ENCODE data around the gene EXOC4. TPM values are rescaled to one million over a fixed set of nuclear protein-coding genes. Genes with fewer than 3 reads are reported as not detected.

Gene EXOC4
- total and polyA plus RNA-seq, 4 donors, result 47.5 to 100 (median 72.3) TPM

- no peak for DNase-seq (ENCODE audit: low read depth in 4 of 6, low spot score in 6 of 6)
- Histone ChIP-seq H3K4me3 (ENCODE audit: low read depth, low read length) (no peak overlapping the region), H3K9me3 (ENCODE audit: control insufficient read depth, insufficient read depth, low read length) (no peaks in the 10 kb centered on the region), H3K27me3 (ENCODE audit: control insufficient read depth, insufficient read depth, low read length) (no peaks in the 10 kb centered on the region), H3K27ac (ENCODE audit: low read depth, low read length) (no peak overlapping the region), H3K36me3 (ENCODE audit: control insufficient read depth, insufficient read depth, low read length) (no peaks in the 10 kb centered on the region), H3K4me1 (ENCODE audit: control insufficient read depth, insufficient read depth, low read length) (no peaks in the 10 kb centered on the region)
- no CpG with 5 or more reads among the region's 1 CpG for WGBS (ENCODE audit: insufficient coverage)
Observed at GRCh38 chr7:133706016-133706415, 453.1 kb downstream of the EXOC4 start.

DNA sequence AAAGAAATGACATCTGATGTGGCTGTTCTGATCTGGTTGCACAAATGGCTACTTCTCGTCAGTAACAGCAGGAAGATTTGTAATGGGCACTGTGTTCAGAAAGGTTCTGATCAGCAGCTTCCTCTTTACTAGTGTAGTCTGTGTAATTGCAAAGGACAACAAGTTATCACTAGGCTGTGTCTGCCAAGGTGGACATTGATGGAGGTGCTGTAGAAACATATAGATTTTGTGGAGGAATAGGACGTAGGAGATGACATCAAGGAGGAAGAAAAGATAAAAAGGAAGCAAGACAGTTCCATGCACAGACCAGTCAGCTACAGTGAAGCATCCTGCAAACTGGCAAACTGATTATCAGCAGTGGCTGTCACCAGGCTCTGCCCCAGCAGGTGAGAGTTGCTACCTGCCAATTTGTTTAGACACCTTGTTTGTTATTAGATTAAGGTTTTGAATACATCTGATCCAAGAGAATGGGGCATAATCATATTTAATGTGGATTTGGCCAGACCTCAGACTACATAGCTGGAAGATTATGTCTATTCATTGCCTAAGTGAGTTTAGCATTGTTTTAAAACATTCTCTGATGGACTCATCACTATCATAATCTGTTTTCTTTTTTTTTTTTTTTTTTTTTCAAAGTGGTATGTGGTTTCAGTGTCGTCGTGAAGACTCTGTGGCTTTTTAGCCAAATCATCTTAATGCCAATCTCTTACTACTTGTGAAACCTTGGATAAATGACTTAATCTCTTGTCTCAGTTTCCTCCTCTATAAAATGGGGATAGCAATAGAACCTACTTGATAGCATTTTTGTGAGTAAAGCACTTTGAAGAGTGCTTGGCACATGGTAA lies 456.4 kb downstream of the EXOC4 start:
- no peak overlapping the region for H3K4me3 ChIP-seq (ENCODE audit: low read depth, low read length)
- no peaks in the 10 kb centered on the region for H3K4me1 ChIP-seq (ENCODE audit: control insufficient read depth, insufficient read depth, low read length)
- no peak overlapping the region for H3K27ac ChIP-seq (ENCODE audit: low read depth, low read length)
- DNase-seq (ENCODE audit: low read depth in 4 of 6, low spot score in 6 of 6), result no peak
- no peaks in the 10 kb centered on the region for H3K36me3 ChIP-seq (ENCODE audit: control insufficient read depth, insufficient read depth, low read length)
- no peaks in the 10 kb centered on the region for H3K9me3 ChIP-seq (ENCODE audit: control insufficient read depth, insufficient read depth, low read length)
- WGBS (ENCODE audit: insufficient coverage), result 100% methylated on average over 1 of the region's 4 CpGs
- no peaks in the 10 kb centered on the region for H3K27me3 ChIP-seq (ENCODE audit: control insufficient read depth, insufficient read depth, low read length)

DNA sequence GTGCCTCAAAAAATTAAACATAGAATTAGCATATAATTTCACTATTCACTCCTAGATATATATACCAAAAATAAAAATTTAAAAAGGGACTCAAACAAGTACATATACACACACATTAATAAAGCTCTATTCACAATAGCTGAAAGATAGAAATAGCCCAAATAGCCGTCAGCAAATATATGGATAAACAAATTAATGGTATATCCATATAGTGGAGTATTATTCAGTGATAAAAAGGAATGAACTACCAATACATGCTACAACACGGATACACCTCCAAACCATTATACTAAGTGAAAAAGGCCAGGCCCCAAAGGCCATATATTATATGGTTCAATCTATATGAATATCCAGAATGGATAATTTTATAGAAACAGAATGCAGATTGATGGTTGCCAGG lies 459.7 kb downstream of the EXOC4 start:
- Histone ChIP-seq H3K9me3 (ENCODE audit: control insufficient read depth, insufficient read depth, low read length) (no peaks in the 10 kb centered on the region), H3K4me3 (ENCODE audit: low read depth, low read length) (no peak overlapping the region), H3K27me3 (ENCODE audit: control insufficient read depth, insufficient read depth, low read length) (no peaks in the 10 kb centered on the region), H3K36me3 (ENCODE audit: control insufficient read depth, insufficient read depth, low read length) (no peaks in the 10 kb centered on the region), H3K4me1 (ENCODE audit: control insufficient read depth, insufficient read depth, low read length) (no peaks in the 10 kb centered on the region), H3K27ac (ENCODE audit: low read depth, low read length) (no peak overlapping the region)
- WGBS (ENCODE audit: insufficient coverage), result no CpG with 5 or more reads among the region's 2 CpGs
- DNase-seq (ENCODE audit: low read depth in 4 of 6, low spot score in 6 of 6), result no peak

GRCh38 chr7:133714654-133715053 lies 461.8 kb downstream of the EXOC4 start:
- no peak for DNase-seq (ENCODE audit: low read depth in 4 of 6, low spot score in 6 of 6)
- Histone ChIP-seq H3K4me1 (ENCODE audit: control insufficient read depth, insufficient read depth, low read length) (no peaks in the 10 kb centered on the region), H3K36me3 (ENCODE audit: control insufficient read depth, insufficient read depth, low read length) (no peaks in the 10 kb centered on the region), H3K27ac (ENCODE audit: low read depth, low read length) (no peak overlapping the region), H3K9me3 (ENCODE audit: control insufficient read depth, insufficient read depth, low read length) (no peaks in the 10 kb centered on the region), H3K4me3 (ENCODE audit: low read depth, low read length) (no peak overlapping the region), H3K27me3 (ENCODE audit: control insufficient read depth, insufficient read depth, low read length) (no peaks in the 10 kb centered on the region)
- no CpG with 5 or more reads among the region's 3 CpGs for whole genome bisulfite sequencing (ENCODE audit: insufficient coverage)

DNA sequence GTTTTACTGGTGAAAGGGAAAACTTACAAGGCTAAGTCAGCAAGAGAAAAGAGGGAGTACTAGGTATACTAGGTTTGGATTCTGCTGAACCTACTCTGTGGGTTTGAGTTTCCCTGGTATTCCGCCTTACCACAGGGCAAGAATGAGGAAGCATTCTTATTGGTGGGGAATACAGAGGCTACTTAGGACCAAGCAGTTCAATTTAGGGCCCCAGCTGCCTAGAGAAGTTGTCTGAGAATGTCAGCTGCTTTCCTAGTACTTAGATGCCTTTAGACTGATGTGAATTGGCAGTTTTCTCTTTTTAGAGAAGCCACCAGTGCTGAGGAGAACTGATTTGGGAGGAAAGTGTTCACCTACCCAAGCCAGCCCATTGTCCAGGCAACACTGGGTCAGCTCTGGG lies 465.3 kb downstream of the EXOC4 start:
- Histone ChIP-seq H3K27me3 (ENCODE audit: control insufficient read depth, insufficient read depth, low read length) (no peaks in the 10 kb centered on the region), H3K36me3 (ENCODE audit: control insufficient read depth, insufficient read depth, low read length) (no peaks in the 10 kb centered on the region), H3K27ac (ENCODE audit: low read depth, low read length) (no peak overlapping the region), H3K9me3 (ENCODE audit: control insufficient read depth, insufficient read depth, low read length) (no peaks in the 10 kb centered on the region), H3K4me1 (ENCODE audit: control insufficient read depth, insufficient read depth, low read length) (no peaks in the 10 kb centered on the region), H3K4me3 (ENCODE audit: low read depth, low read length) (no peak overlapping the region)
- WGBS (ENCODE audit: insufficient coverage), result 100% methylated on average over 1 of the region's 1 CpG
- DNase-seq (ENCODE audit: low read depth in 4 of 6, low spot score in 6 of 6), result no peak

DNA sequence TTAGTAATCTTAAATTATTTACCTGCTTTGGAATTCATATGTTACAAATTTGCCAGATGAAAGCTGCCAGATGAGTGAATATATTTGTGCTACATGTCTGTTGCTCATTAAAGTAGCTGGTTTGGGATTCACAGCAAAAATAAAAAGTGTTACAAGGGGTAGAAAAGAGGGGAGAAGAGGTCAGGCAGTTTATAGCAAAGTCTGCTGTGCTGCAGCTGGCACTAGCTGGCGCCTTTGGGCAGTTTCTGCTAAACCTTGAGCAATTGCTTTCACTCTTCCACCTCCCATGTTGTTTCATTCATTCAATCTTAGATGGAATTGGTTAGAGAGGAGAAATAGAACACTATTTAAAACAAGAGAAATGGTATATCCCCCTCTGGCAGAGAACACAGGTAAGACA lies 470.2 kb downstream of the EXOC4 start:
- Histone ChIP-seq H3K27ac (ENCODE audit: low read depth, low read length) (no peak overlapping the region), H3K9me3 (ENCODE audit: control insufficient read depth, insufficient read depth, low read length) (no peaks in the 10 kb centered on the region), H3K27me3 (ENCODE audit: control insufficient read depth, insufficient read depth, low read length) (no peaks in the 10 kb centered on the region), H3K36me3 (ENCODE audit: control insufficient read depth, insufficient read depth, low read length) (no peaks in the 10 kb centered on the region), H3K4me3 (ENCODE audit: low read depth, low read length) (no peak overlapping the region), H3K4me1 (ENCODE audit: control insufficient read depth, insufficient read depth, low read length) (no peaks in the 10 kb centered on the region)
- WGBS (ENCODE audit: insufficient coverage), result no CpG with 5 or more reads among the region's 1 CpG
- no peak for DNase-seq (ENCODE audit: low read depth in 4 of 6, low spot score in 6 of 6)

DNA sequence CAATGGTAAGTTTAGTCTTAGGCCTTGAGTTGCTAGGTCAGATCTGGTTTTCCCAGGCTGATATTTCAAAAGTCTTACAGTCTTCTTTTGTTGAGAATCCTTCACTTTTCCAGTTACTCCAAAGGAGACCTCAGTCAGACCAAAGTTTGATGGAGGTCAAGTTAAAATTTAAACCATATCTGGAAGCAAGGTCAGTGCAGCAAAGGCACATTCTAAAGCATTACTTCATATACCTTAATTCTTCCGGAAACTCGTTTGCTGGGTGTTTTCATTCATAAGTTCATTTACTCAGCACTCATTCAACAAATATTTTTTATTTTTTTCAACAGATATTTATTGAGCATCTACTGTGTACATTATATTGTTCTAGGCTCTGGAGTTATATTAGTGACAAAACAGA lies 471.3 kb downstream of the EXOC4 start:
- WGBS (ENCODE audit: insufficient coverage), result no CpG with 5 or more reads among the region's 2 CpGs
- no peak overlapping the region for H3K4me3 ChIP-seq (ENCODE audit: low read depth, low read length)
- no peaks in the 10 kb centered on the region for H3K36me3 ChIP-seq (ENCODE audit: control insufficient read depth, insufficient read depth, low read length)
- H3K27ac ChIP-seq (ENCODE audit: low read depth, low read length), result no peak overlapping the region
- DNase-seq (ENCODE audit: low read depth in 4 of 6, low spot score in 6 of 6), result no peak
- H3K27me3 ChIP-seq (ENCODE audit: control insufficient read depth, insufficient read depth, low read length), result no peaks in the 10 kb centered on the region
- no peaks in the 10 kb centered on the region for H3K9me3 ChIP-seq (ENCODE audit: control insufficient read depth, insufficient read depth, low read length)
- no peaks in the 10 kb centered on the region for H3K4me1 ChIP-seq (ENCODE audit: control insufficient read depth, insufficient read depth, low read length)

GRCh38 chr7:133724694-133725093 lies 471.8 kb downstream of the EXOC4 start:
- Histone ChIP-seq H3K36me3 (ENCODE audit: control insufficient read depth, insufficient read depth, low read length) (no peaks in the 10 kb centered on the region), H3K4me1 (ENCODE audit: control insufficient read depth, insufficient read depth, low read length) (no peaks in the 10 kb centered on the region), H3K9me3 (ENCODE audit: control insufficient read depth, insufficient read depth, low read length) (no peaks in the 10 kb centered on the region), H3K4me3 (ENCODE audit: low read depth, low read length) (no peak overlapping the region), H3K27me3 (ENCODE audit: control insufficient read depth, insufficient read depth, low read length) (no peaks in the 10 kb centered on the region), H3K27ac (ENCODE audit: low read depth, low read length) (no peak overlapping the region)
- 100% methylated on average over 3 of the region's 3 CpGs for WGBS (ENCODE audit: insufficient coverage)
- no peak for DNase-seq (ENCODE audit: low read depth in 4 of 6, low spot score in 6 of 6)

- no peak for DNase-seq (ENCODE audit: low read depth in 4 of 6, low spot score in 6 of 6)
- Histone ChIP-seq H3K4me3 (ENCODE audit: low read depth, low read length) (no peak overlapping the region), H3K27ac (ENCODE audit: low read depth, low read length) (no peak overlapping the region), H3K36me3 (ENCODE audit: control insufficient read depth, insufficient read depth, low read length) (no peaks in the 10 kb centered on the region), H3K4me1 (ENCODE audit: control insufficient read depth, insufficient read depth, low read length) (no peaks in the 10 kb centered on the region), H3K27me3 (ENCODE audit: control insufficient read depth, insufficient read depth, low read length) (no peaks in the 10 kb centered on the region), H3K9me3 (ENCODE audit: control insufficient read depth, insufficient read depth, low read length) (no peaks in the 10 kb centered on the region)
- WGBS (ENCODE audit: insufficient coverage), result 50% methylated on average over 2 of the region's 13 CpGs
Observed at GRCh38 chr7:133727476-133728214, 474.8 kb downstream of the EXOC4 start.

DNA sequence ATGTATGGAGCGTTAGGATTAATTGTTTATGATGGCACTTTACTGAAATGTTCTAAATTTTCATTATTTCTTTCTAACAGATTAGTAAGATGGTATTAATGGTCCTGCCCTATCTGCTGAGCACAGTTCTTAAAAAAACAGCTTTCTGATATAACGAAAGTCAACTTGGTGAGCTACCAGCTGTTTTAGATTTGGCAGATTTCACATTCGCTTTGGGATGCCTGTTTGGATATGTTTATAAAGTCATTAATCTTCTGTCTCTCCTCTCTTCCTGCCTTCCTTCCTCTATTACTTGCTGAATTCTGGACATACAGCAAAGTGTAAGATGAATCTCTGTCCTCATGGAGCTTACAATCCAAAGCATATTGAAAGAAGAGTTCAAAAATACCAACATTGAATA lies 477.5 kb downstream of the EXOC4 start:
- H3K9me3 ChIP-seq (ENCODE audit: control insufficient read depth, insufficient read depth, low read length), result no peaks in the 10 kb centered on the region
- H3K4me1 ChIP-seq (ENCODE audit: control insufficient read depth, insufficient read depth, low read length), result no peaks in the 10 kb centered on the region
- no peak for DNase-seq (ENCODE audit: low read depth in 4 of 6, low spot score in 6 of 6)
- no peaks in the 10 kb centered on the region for H3K36me3 ChIP-seq (ENCODE audit: control insufficient read depth, insufficient read depth, low read length)
- no peak overlapping the region for H3K4me3 ChIP-seq (ENCODE audit: low read depth, low read length)
- H3K27me3 ChIP-seq (ENCODE audit: control insufficient read depth, insufficient read depth, low read length), result no peaks in the 10 kb centered on the region
- no CpG with 5 or more reads among the region's 3 CpGs for WGBS (ENCODE audit: insufficient coverage)
- H3K27ac ChIP-seq (ENCODE audit: low read depth, low read length), result no peak overlapping the region
